K562 (cell line): ENCODE data around the gene RABGAP1L. TPM values are rescaled to one million over a fixed set of nuclear protein-coding genes. Genes with fewer than 3 reads are reported as not detected.

ENCODE experiments used
- ATAC-seq: fragments of 200-7000 bp; cut with Tn5 transposase; 3 replicates; pipeline ENCODE4 v1.9.1; 2020; ENCODE audit warnings: moderate library complexity
- BruUV-seq: library from RNA; stranded (reverse); fragments of 400-500 nt; replicated peaks from 2 replicates; lab custom pipeline; 2021; lab: Mats Ljungman, UMichigan
- CTCF ChIA-PET: fragments of 300-600 bp; formaldehyde crosslinking; extraction: SDS; loops from one replicate; lab custom pipeline; 2021; ENCODE audit warnings: low intra/inter-chr PET ratio; lab: Yijun Ruan, JAX
- POLR2A ChIA-PET: fragments of 300-600, 350-650 bp; sonication (Branson Sonifier 250); formaldehyde crosslinking; extraction: SDS; loops from one replicate; lab custom pipeline; 2021; ENCODE audit warnings: antibody characterized with exemption, inconsistent platforms; lab: Yijun Ruan, JAX
- DNase-seq, 4 experiments: peaks; one replicate each; pipeline versions ENCODE4 v3.0.0 to v3.0.0-alpha.2; 2011 to 2018; ENCODE audit warnings: low spot score in 3 of 4, mixed read lengths in 3 of 4; ENCODE audit errors: extremely low read depth in 1 of 4
- FAIRE-seq: peaks from 2 replicates; lab custom pipeline; 2011; peaks lifted over from hg19 to GRCh38; lab: Jason Lieb, UNC
- H2AFZ ChIP-seq: 2 replicates; pipeline ENCODE4 v1.6.0; 2011; ENCODE audit warnings: low read depth, low read length, control low read depth, inconsistent platforms
- H3K27ac ChIP-seq: fragments of 200-600 bp; 3 replicates; pipeline ENCODE4 v1.8.0; 2011; ENCODE audit warnings: low read depth, mild to moderate bottlenecking, control low read depth, inconsistent platforms, low read length, moderate library complexity, mixed read lengths; ENCODE audit errors: extremely low read depth
- H3K27me3 ChIP-seq, 2 experiments: fragments of 300-600 bp in 1 of 2; 2 replicates in 1 of 2; 3 replicates in 1 of 2; pipeline versions ENCODE4 v1.6.0 to v1.8.0; 2011; ENCODE audit warnings: inconsistent platforms in 2 of 2, low read length in 2 of 2, mild to moderate bottlenecking in 1 of 2, mixed read lengths in 1 of 2, moderate library complexity in 1 of 2; ENCODE audit not compliant: control insufficient read depth in 2 of 2, insufficient read depth in 2 of 2
- H3K36me3 ChIP-seq: fragments of 300-600 bp; 3 replicates; pipeline ENCODE4 v1.8.0; 2011; ENCODE audit warnings: mild to moderate bottlenecking, low read length, inconsistent platforms; ENCODE audit not compliant: control insufficient read depth, insufficient read depth
- H3K4me1 ChIP-seq, 2 experiments: fragments of 200-600 bp in 1 of 2; replicated peaks in 1 of 2; 2 replicates in 1 of 2; 3 replicates in 1 of 2; pipeline versions ENCODE4 v1.5.1 to v1.8.0; 2011; ENCODE audit warnings: inconsistent platforms in 2 of 2, low read length in 2 of 2, mild to moderate bottlenecking in 1 of 2, mixed read lengths in 1 of 2, moderate library complexity in 1 of 2; ENCODE audit not compliant: control insufficient read depth in 2 of 2, insufficient read depth in 2 of 2
- H3K4me2 ChIP-seq: 2 replicates; pipeline ENCODE4 v1.6.1; 2011; ENCODE audit warnings: low read length, control low read depth, inconsistent platforms, mixed read lengths; ENCODE audit not compliant: insufficient read depth
- H3K4me3 ChIP-seq: fragments of 200-600 bp; sonication (generic), shearing (Covaris generic); 2 replicates; pipeline ENCODE4 v1.5.1; 2016; ENCODE audit warnings: control low read depth, inconsistent platforms
- H3K79me2 ChIP-seq: fragments of 200-600 bp; 3 replicates; pipeline ENCODE4 v1.8.0; 2011; ENCODE audit warnings: low read length, inconsistent platforms; ENCODE audit not compliant: control insufficient read depth, insufficient read depth
- H3K9ac ChIP-seq, 2 experiments: 2 replicates each; pipeline versions ENCODE4 v1.6.0 to v1.6.1; 2011; ENCODE audit warnings: low read depth in 2 of 2, low read length in 2 of 2, control low read depth in 1 of 2, inconsistent platforms in 1 of 2, mild to moderate bottlenecking in 1 of 2, mixed read lengths in 1 of 2; ENCODE audit not compliant: insufficient read depth in 1 of 2
- H3K9me1 ChIP-seq: one replicate; pipeline ENCODE4 v1.6.0; 2011; ENCODE audit warnings: inconsistent platforms, mild to moderate bottlenecking, low read length, moderate library complexity; ENCODE audit not compliant: control insufficient read depth, insufficient read depth
- H3K9me3 ChIP-seq: replicated peaks from 2 replicates; pipeline ENCODE4 v1.5.1; 2011; ENCODE audit warnings: low read depth, low read length, inconsistent platforms; ENCODE audit not compliant: control insufficient read depth, insufficient read depth
- H4K20me1 ChIP-seq: replicated peaks from 2 replicates; pipeline ENCODE4 v1.6.1; 2011; ENCODE audit warnings: low read length, inconsistent platforms, mixed read lengths; ENCODE audit not compliant: control insufficient read depth, insufficient read depth
- ARID3B ChIP-seq: fragments of 250-450 bp; sonication (Bioruptor Pico); IDR thresholded peaks from 2 replicates; pipeline ENCODE4 v1.4.0; 2020; ENCODE audit warnings: borderline replicate concordance
- BRCA1 ChIP-seq, 2 experiments: fragments of 450-650 bp in 1 of 2; sonication (generic) in 1 of 2; formaldehyde crosslinking in 1 of 2; IDR thresholded peaks; 2 replicates each; pipeline versions ENCODE4 v1.5.0 to v1.6.1; 2017 to 2020; ENCODE audit warnings: mild to moderate bottlenecking in 1 of 2, missing genetic modification reagents in 1 of 2
- CBX2 ChIP-seq: fragments of 200-600 bp; sonication (generic); IDR thresholded peaks from one replicate; pipeline ENCODE4 v1.6.1; 2012; ENCODE audit warnings: mild to moderate bottlenecking, low read length, inconsistent platforms; ENCODE audit not compliant: insufficient read depth, poor library complexity, severe bottlenecking
- GTF2F1 ChIP-seq: IDR thresholded peaks from 2 replicates; pipeline ENCODE4 v1.6.1; 2011; ENCODE audit warnings: low read depth, low read length, improper control_type of control experiment
- POU5F1 ChIP-seq: fragments of 150-350 bp; IDR thresholded peaks from 2 replicates; pipeline ENCODE4 v1.6.1; 2014; ENCODE audit warnings: borderline replicate concordance, low read length, low read depth, mild to moderate bottlenecking; ENCODE audit not compliant: partially characterized antibody
- SNIP1 ChIP-seq: fragments of 450-650 bp; IDR thresholded peaks from 2 replicates; pipeline ENCODE4 v1.7.1; 2017; ENCODE audit warnings: low read depth, mild to moderate bottlenecking
- USF2 ChIP-seq: sonication (generic); formaldehyde crosslinking; IDR thresholded peaks from 2 replicates; pipeline ENCODE4 v1.5.0; 2020; ENCODE audit warnings: missing genetic modification reagents
- ZBTB26 ChIP-seq: fragments of 450-650 bp; formaldehyde crosslinking; IDR thresholded peaks from 2 replicates; pipeline ENCODE4 v1.4.0; 2022; ENCODE audit warnings: missing genetic modification characterization
- ZNF354B ChIP-seq: fragments of 250-450 bp; sonication (Bioruptor Pico); IDR thresholded peaks from 2 replicates; pipeline ENCODE4 v1.4.0; 2020
- ZNF407 ChIP-seq: fragments of 450-650 bp; IDR thresholded peaks from 2 replicates; pipeline ENCODE4 v1.6.1; 2016; ENCODE audit warnings: low read depth
- ZNF431 ChIP-seq: sonication (generic); formaldehyde crosslinking; IDR thresholded peaks from 2 replicates; pipeline ENCODE4 v1.8.0; 2022; ENCODE audit warnings: mild to moderate bottlenecking, missing genetic modification reagents
- WGBS: fragments of 100-300 bp; shearing (Covaris generic); methylation state at CpG from one replicate; pipeline ENCODE4 v1.1.6; 2016; ENCODE audit warnings: low coverage, mixed read lengths; ENCODE audit not compliant: insufficient coverage; ENCODE audit errors: missing lambda C conversion rate; 5-methylcytosine and 5-hydroxymethylcytosine counted together
- in situ Hi-C: fragments of 300-500 bp; cut with MboI; formaldehyde crosslinking; loops from 4 replicates; pipeline ENCODE4 v1.15.0; 2018; ENCODE audit warnings: inconsistent platforms, mixed read lengths
- intact Hi-C: fragments of 100-400 bp; cut with micrococcal nuclease; formaldehyde crosslinking; loops from 2 replicates; pipeline ENCODE4 v1.14.2; 2022
- polyA plus RNA-seq, 8 experiments: library from polyadenylated mRNA; depleted of rRNA in 4 of 8; stranded (reverse) in 5 of 8; unstranded in 3 of 8; fragments of >200 nt; fragmentation: Nextera tagmentation in 2 of 8; fragmentation: Illumina TruSeq in 1 of 8; extraction: Ambion mirVana in 2 of 8; extraction: Trizol in 1 of 8; gene quantifications; 2 replicates each; pipeline versions ENCODE4 v1.2.1 to v1.2.3, GENCODE V29; 2011 to 2014; ENCODE audit warnings: inconsistent platforms in 1 of 8, missing spikeins in 1 of 8
- total RNA-seq, 7 experiments: library from RNA; depleted of rRNA in 6 of 7; stranded (reverse); fragments of >200 nt in 6 of 7; fragmentation: Illumina TruSeq in 2 of 7; extraction: Trizol in 2 of 7; gene quantifications; 2 replicates each; pipeline versions ENCODE4 v1.2.1 to v1.2.3, GENCODE V29; 2011 to 2021; ENCODE audit warnings: low replicate concordance in 1 of 7

Gene RABGAP1L
- total and polyA plus RNA-seq, 9 of the 15 experiments (the other 6 are each of a cell fraction or from before 2014, with no cell fraction given) = 16.5 to 44.9 (median 26.7) TPM

GRCh38 chr1:174535207-174535606 lies 375.9 kb downstream of the RABGAP1L start:
- CTCF ChIA-PET = no interaction called here
- no peaks in the 10 kb centered on the region for H3K4me1 ChIP-seq
- no peaks in the 10 kb centered on the region for H3K27me3 ChIP-seq
- no peak overlapping the region for H3K4me3 ChIP-seq
- H3K27ac ChIP-seq = no peak overlapping the region
- H3K9ac ChIP-seq = no peak overlapping the region
- intact Hi-C loops = no loop called here
- no TSS peak for BruUV-seq
- WGBS = 20% methylated on average over 2 of the region's 2 CpGs
- H2AFZ ChIP-seq = no peak overlapping the region
- FAIRE-seq = no peak
- H3K36me3 ChIP-seq = no peaks in the 10 kb centered on the region
- no peak for DNase-seq
- H3K9me3 ChIP-seq = no peaks in the 10 kb centered on the region
- no peak overlapping the region for H3K4me2 ChIP-seq
- no peaks in the 10 kb centered on the region for H4K20me1 ChIP-seq
- no peaks in the 10 kb centered on the region for H3K9me1 ChIP-seq
- in situ Hi-C loops = no loop called here
- H3K79me2 ChIP-seq = no peaks in the 10 kb centered on the region
- POLR2A ChIA-PET = interaction anchor here (1.1 kb wide), 1 partner anchor 11 kb away, joined by 3 read pairs; no protein-coding TSS in a partner anchor
- ATAC-seq = no peak
- TF ChIP-seq ZBTB26 (CRISPR knock-in tag) (no peak), SNIP1 (no peak), ZNF354B (CRISPR knock-in tag) (no peak), ZNF431 (CRISPR knock-in tag) (no peak), ARID3B (CRISPR knock-in tag) (no peak), POU5F1 (no peak), USF2 (CRISPR knock-in tag) (no peak), BRCA1 (IDR thresholded peaks at IDR 0.05) (no peak), BRCA1 (CRISPR knock-in tag; IDR thresholded peaks at IDR 0.05) (no peak), GTF2F1 (no peak), CBX2 (no peak), ZNF407 (no peak)
